HG03060 (cell line): ENCODE measurements around the gene CDHR5.
"Not testable (repeated sequence)": the region's sequence is repeated elsewhere in the genome, so short reads cannot be mapped to it uniquely, and the experiment has no call there.

Source experiments
- ATAC-seq: cut with Tn5 transposase; IDR thresholded peaks from one replicate; pipeline ENCODE4 v1.9.1; 2021; ENCODE audit warnings: low read depth, moderate number of reproducible peaks; ENCODE audit not compliant: unreplicated experiment

Gene CDHR5

GRCh38 chr11:624705-625635 lies at the start of gene CDHR5:
CDHR5 (minus strand) TSS chr11:624955; CDS start chr11:624902, 53 bp downstream.
- ATAC-seq, result no peak

GRCh38 chr11:674406-674805 lies 49.7 kb upstream of the CDHR5 start:
- no peak for ATAC-seq

GRCh38 chr11:673866-674265 lies 49.1 kb upstream of the CDHR5 start:
- no peak for ATAC-seq

GRCh38 chr11:665704-666281 lies 41.0 kb upstream of the CDHR5 start:
- ATAC-seq, result no peak

GRCh38 chr11:665062-665703 lies 40.4 kb upstream of the CDHR5 start:
- no peak for ATAC-seq

- no peak for ATAC-seq
Measured at GRCh38 chr11:662689-663274, 38.0 kb upstream of the CDHR5 start.

GRCh38 chr11:660681-661444 lies 36.1 kb upstream of the CDHR5 start:
- no peak for ATAC-seq

- ATAC-seq, result no peak
Measured at GRCh38 chr11:660281-660680, 35.5 kb upstream of the CDHR5 start.

- no peak for ATAC-seq
Measured at GRCh38 chr11:659532-660085, 34.9 kb upstream of the CDHR5 start.

- ATAC-seq, result no peak
Measured at GRCh38 chr11:657691-658126, 33.0 kb upstream of the CDHR5 start.

- ATAC-seq, result no peak
Measured at GRCh38 chr11:656866-657265, 32.1 kb upstream of the CDHR5 start.

GRCh38 chr11:656426-656825 lies 31.7 kb upstream of the CDHR5 start:
- ATAC-seq, result no peak

- no peak for ATAC-seq
Measured at GRCh38 chr11:655036-655726, 30.4 kb upstream of the CDHR5 start.

- ATAC-seq, result not testable (repeated sequence)
Measured at GRCh38 chr11:654444-654843, 29.7 kb upstream of the CDHR5 start.

- no peak for ATAC-seq
Measured at GRCh38 chr11:653837-654236, 29.1 kb upstream of the CDHR5 start.

GRCh38 chr11:653136-653535 lies 28.4 kb upstream of the CDHR5 start:
- not testable (repeated sequence) for ATAC-seq

- no peak for ATAC-seq
Measured at GRCh38 chr11:650482-650881, 25.7 kb upstream of the CDHR5 start.

GRCh38 chr11:647672-648158 lies 23.0 kb upstream of the CDHR5 start:
- not testable (repeated sequence) for ATAC-seq

GRCh38 chr11:646214-646613 lies 21.5 kb upstream of the CDHR5 start:
- ATAC-seq, result no peak
